ENCODE data around the gene USP6NL. TPM values are rescaled to one million over a fixed set of nuclear protein-coding genes. Genes with fewer than 3 reads are reported as not detected.
"Not testable (repeated sequence)": the region's sequence is repeated elsewhere in the genome, so short reads cannot be mapped to it uniquely, and the experiment has no call there.

USP6NL gene
- total RNA-seq, 1 experiment from 2014 or later, result 63.9 TPM

GRCh38 chr10:11437391-11438142 lies 173.9 kb downstream of the USP6NL start:
- no peak overlapping the region for H3K9ac ChIP-seq (ENCODE audit: low read length)
- peaks cover 40% of the 10 kb centered on the region for H3K4me1 ChIP-seq (ENCODE audit: low read length)
- H3K27me3 ChIP-seq (ENCODE audit: low read length), result no peaks in the 10 kb centered on the region
- H3K9me2 ChIP-seq (replicated peaks; ENCODE audit: insufficient read depth, low read length), result no peaks in the 10 kb centered on the region
- no peaks in the 10 kb centered on the region for H3K79me2 ChIP-seq (ENCODE audit: low read length)
- H3K4me3 ChIP-seq (ENCODE audit: low read length), result no peak overlapping the region
- H3K27ac ChIP-seq (ENCODE audit: low read length), result no peak overlapping the region
- no peaks in the 10 kb centered on the region for H3K9me3 ChIP-seq (ENCODE audit: low read length)
- H4K20me1 ChIP-seq (ENCODE audit: insufficient read depth, low read depth, low read length), result no peaks in the 10 kb centered on the region
- H2AFZ ChIP-seq (ENCODE audit: low read length), result no peak overlapping the region
- DNase-seq, result no peak
- H3K36me3 ChIP-seq (ENCODE audit: insufficient read depth, low read length), result no peaks in the 10 kb centered on the region
- no peak overlapping the region for H3K4me2 ChIP-seq (ENCODE audit: low read depth, low read length, poor library complexity, severe bottlenecking)

DNA sequence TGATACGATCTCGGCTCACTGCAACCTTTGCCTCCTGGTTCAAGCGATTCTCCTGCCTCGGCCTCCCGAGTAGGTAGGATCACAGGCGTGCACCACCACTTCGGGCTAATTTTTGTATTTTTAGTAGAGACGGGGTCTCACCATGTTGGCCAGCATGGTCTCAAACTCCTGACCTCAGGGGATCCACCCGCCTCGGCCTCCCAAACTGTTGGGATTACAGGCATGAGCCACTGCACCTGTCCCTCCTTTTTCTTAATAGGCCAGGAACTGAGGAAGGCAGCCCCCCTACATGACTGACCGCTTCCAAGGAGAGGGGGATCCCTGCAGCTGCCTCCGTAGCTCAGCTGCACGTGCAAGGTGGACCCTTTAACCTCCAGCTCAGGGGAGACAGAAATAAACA lies 175.0 kb downstream of the USP6NL start:
- not testable (repeated sequence) for H3K4me2 ChIP-seq (ENCODE audit: low read depth, low read length, poor library complexity, severe bottlenecking); H3K27me3 ChIP-seq (ENCODE audit: low read length)

GRCh38 chr10:11435581-11435981 lies 175.9 kb downstream of the USP6NL start:
- Histone ChIP-seq H3K36me3 (ENCODE audit: insufficient read depth, low read length) (no peaks in the 10 kb centered on the region), H2AFZ (ENCODE audit: low read length) (no peak overlapping the region), H3K27me3 (ENCODE audit: low read length) (no peaks in the 10 kb centered on the region), H4K20me1 (ENCODE audit: insufficient read depth, low read depth, low read length) (no peaks in the 10 kb centered on the region), H3K4me2 (ENCODE audit: low read depth, low read length, poor library complexity, severe bottlenecking) (peak overlapping the region; percentile 4), H3K27ac (ENCODE audit: low read length) (no peak overlapping the region), H3K9ac (ENCODE audit: low read length) (no peak overlapping the region), H3K9me2 (replicated peaks; ENCODE audit: insufficient read depth, low read length) (no peaks in the 10 kb centered on the region), H3K4me1 (ENCODE audit: low read length) (peaks cover 42% of the 10 kb centered on the region), H3K79me2 (ENCODE audit: low read length) (no peaks in the 10 kb centered on the region), H3K4me3 (ENCODE audit: low read length) (no peak overlapping the region), H3K9me3 (ENCODE audit: low read length) (no peaks in the 10 kb centered on the region)
- no peak for DNase-seq

More for the DNA sequence above, 175.0 kb downstream of the USP6NL start:
- H3K36me3 ChIP-seq (ENCODE audit: insufficient read depth, low read length); H3K27ac ChIP-seq (ENCODE audit: low read length); H4K20me1 ChIP-seq (ENCODE audit: insufficient read depth, low read depth, low read length); DNase-seq; H3K9me2 ChIP-seq (replicated peaks; ENCODE audit: insufficient read depth, low read length); H2AFZ ChIP-seq (ENCODE audit: low read length); H3K4me3 ChIP-seq (ENCODE audit: low read length); H3K79me2 ChIP-seq (ENCODE audit: low read length); H3K9me3 ChIP-seq (ENCODE audit: low read length); H3K9ac ChIP-seq (ENCODE audit: low read length): not testable (repeated sequence)
- H3K4me1 ChIP-seq (ENCODE audit: low read length), result peaks cover 40% of the 10 kb centered on the region

DNA sequence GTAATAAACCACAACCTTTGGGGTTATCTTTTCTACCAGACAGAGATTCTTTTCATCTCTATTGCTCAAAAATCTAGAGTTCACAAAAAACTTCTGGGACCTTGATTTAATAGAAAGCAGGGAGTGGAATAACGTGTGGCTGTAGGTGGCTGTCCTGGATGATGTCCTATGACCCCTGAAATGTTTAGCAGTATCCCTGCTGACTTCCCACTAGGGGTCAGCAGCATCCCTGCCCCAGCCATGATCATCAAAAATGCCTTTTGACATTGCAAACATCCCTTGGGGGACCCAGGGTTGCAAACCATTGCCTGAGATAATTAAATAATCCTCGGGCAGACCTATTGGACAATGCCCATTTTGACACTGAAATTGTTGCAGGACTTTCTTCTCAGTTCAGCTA lies 177.1 kb downstream of the USP6NL start:
- Histone ChIP-seq H3K79me2 (ENCODE audit: low read length) (no peaks in the 10 kb centered on the region), H3K27ac (ENCODE audit: low read length) (no peak overlapping the region), H3K9me3 (ENCODE audit: low read length) (no peaks in the 10 kb centered on the region), H3K4me2 (ENCODE audit: low read depth, low read length, poor library complexity, severe bottlenecking) (peak overlapping the region; percentile 26), H3K36me3 (ENCODE audit: insufficient read depth, low read length) (no peaks in the 10 kb centered on the region), H2AFZ (ENCODE audit: low read length) (no peak overlapping the region), H3K27me3 (ENCODE audit: low read length) (no peaks in the 10 kb centered on the region), H3K9me2 (replicated peaks; ENCODE audit: insufficient read depth, low read length) (no peaks in the 10 kb centered on the region), H4K20me1 (ENCODE audit: insufficient read depth, low read depth, low read length) (no peaks in the 10 kb centered on the region), H3K9ac (ENCODE audit: low read length) (no peak overlapping the region), H3K4me1 (ENCODE audit: low read length) (peaks cover 36% of the 10 kb centered on the region), H3K4me3 (ENCODE audit: low read length) (no peak overlapping the region)
- peak; percentile 86 for DNase-seq

DNA sequence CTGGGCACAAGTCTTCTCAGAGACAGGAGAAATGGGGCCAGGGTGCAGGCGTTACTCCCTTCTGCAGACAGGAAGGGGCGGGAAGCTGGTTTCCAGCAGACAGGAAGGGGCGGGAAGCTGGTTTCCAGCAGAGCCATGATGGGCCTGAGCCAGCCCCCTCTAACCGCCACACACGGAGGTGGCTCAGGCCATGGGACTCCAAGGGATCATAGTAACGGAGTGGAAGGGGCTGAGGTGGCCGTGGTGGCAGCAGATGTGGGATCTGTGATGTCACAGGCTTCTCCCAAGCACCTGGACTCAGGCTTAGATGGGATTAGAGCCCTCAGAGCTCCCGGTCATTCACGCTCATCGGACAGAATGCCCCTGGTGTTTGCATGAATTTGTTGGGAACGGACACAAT lies 177.8 kb downstream of the USP6NL start:
- Histone ChIP-seq H3K9me3 (ENCODE audit: low read length) (no peaks in the 10 kb centered on the region), H2AFZ (ENCODE audit: low read length) (no peak overlapping the region), H3K4me1 (ENCODE audit: low read length) (peaks cover 36% of the 10 kb centered on the region), H3K79me2 (ENCODE audit: low read length) (no peaks in the 10 kb centered on the region), H3K9me2 (replicated peaks; ENCODE audit: insufficient read depth, low read length) (no peaks in the 10 kb centered on the region), H3K9ac (ENCODE audit: low read length) (no peak overlapping the region), H4K20me1 (ENCODE audit: insufficient read depth, low read depth, low read length) (no peaks in the 10 kb centered on the region), H3K27ac (ENCODE audit: low read length) (no peak overlapping the region), H3K4me3 (ENCODE audit: low read length) (no peak overlapping the region), H3K4me2 (ENCODE audit: low read depth, low read length, poor library complexity, severe bottlenecking) (no peak overlapping the region), H3K36me3 (ENCODE audit: insufficient read depth, low read length) (no peaks in the 10 kb centered on the region), H3K27me3 (ENCODE audit: low read length) (no peaks in the 10 kb centered on the region)
- no peak for DNase-seq

DNA sequence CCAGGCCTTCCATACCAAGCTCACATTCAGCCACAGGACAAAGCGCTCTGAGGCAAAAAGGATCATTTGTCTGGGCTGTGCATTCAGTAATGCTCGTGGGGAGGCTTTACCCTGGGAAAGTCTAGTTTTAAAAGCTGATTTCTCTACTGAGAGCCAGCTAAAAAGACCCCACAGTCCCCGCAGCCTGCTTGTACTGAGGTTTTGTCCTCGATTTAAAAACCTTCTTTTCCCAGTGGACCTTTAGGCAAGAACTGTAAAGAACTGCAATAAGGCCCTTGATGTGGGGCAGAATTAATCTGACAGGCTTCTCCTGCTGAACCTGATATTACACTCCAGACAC lies 180.3 kb downstream of the USP6NL start:
- peak overlapping the region; percentile 11 for H3K4me2 ChIP-seq (ENCODE audit: low read depth, low read length, poor library complexity, severe bottlenecking)
- no peaks in the 10 kb centered on the region for H4K20me1 ChIP-seq (ENCODE audit: insufficient read depth, low read depth, low read length)
- no peaks in the 10 kb centered on the region for H3K79me2 ChIP-seq (ENCODE audit: low read length)
- H3K9me3 ChIP-seq (ENCODE audit: low read length), result no peaks in the 10 kb centered on the region
- H3K9ac ChIP-seq (ENCODE audit: low read length), result no peak overlapping the region
- H3K4me1 ChIP-seq (ENCODE audit: low read length), result peaks cover 36% of the 10 kb centered on the region
- no peaks in the 10 kb centered on the region for H3K9me2 ChIP-seq (replicated peaks; ENCODE audit: insufficient read depth, low read length)
- no peak overlapping the region for H3K27ac ChIP-seq (ENCODE audit: low read length)
- no peak for DNase-seq
- no peaks in the 10 kb centered on the region for H3K36me3 ChIP-seq (ENCODE audit: insufficient read depth, low read length)
- H3K27me3 ChIP-seq (ENCODE audit: low read length), result no peaks in the 10 kb centered on the region
- H2AFZ ChIP-seq (ENCODE audit: low read length), result no peak overlapping the region
- H3K4me3 ChIP-seq (ENCODE audit: low read length), result no peak overlapping the region

DNA sequence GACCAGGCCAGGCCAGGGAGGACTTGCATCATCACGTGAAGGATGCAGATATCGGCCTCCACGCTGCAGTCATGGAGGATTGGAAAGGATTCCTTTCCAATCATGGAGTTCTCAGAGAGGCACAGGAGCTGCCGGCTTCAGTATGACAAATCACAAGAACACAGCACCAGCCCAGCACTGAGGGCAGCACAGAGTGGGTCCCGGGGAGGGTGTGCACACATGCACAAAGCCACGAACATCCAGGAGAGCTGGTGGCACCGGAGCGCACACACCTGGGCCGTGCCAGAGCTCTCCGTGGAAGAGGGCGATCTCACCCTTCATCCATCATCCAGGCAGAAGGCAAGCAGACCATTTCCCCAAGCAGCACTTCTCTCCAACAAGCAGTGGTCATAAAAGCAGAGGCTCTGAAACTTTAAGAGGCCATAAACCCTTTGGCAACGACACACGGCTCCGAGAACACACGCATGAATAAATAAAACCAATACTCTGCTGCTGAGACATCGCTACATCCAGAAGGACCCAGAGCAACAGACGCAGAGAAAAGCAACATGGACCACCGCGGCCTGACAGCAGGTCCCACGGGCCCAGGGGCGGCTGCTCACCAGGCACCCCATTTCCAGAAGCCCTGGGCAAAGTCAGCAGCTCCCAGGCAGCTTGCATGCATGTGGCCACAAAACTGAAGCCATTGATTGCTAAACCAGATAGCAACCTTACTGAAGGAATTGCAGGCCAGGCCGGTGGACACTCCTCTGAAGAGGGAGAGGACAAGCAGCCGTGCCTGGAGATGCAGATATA lies 180.8 kb downstream of the USP6NL start:
- Histone ChIP-seq H3K9ac (ENCODE audit: low read length) (no peak overlapping the region), H3K4me3 (ENCODE audit: low read length) (no peak overlapping the region), H3K79me2 (ENCODE audit: low read length) (no peaks in the 10 kb centered on the region), H3K9me2 (replicated peaks; ENCODE audit: insufficient read depth, low read length) (no peaks in the 10 kb centered on the region), H3K4me2 (ENCODE audit: low read depth, low read length, poor library complexity, severe bottlenecking) (no peak overlapping the region), H3K4me1 (ENCODE audit: low read length) (peaks cover 30% of the 10 kb centered on the region), H3K9me3 (ENCODE audit: low read length) (no peaks in the 10 kb centered on the region), H3K27ac (ENCODE audit: low read length) (no peak overlapping the region), H4K20me1 (ENCODE audit: insufficient read depth, low read depth, low read length) (no peaks in the 10 kb centered on the region), H2AFZ (ENCODE audit: low read length) (no peak overlapping the region), H3K36me3 (ENCODE audit: insufficient read depth, low read length) (no peaks in the 10 kb centered on the region), H3K27me3 (ENCODE audit: low read length) (no peaks in the 10 kb centered on the region)
- DNase-seq, result no peak

GRCh38 chr10:11429439-11430052 lies 181.9 kb downstream of the USP6NL start:
- H3K27me3 ChIP-seq (ENCODE audit: low read length), result no peaks in the 10 kb centered on the region
- H3K4me1 ChIP-seq (ENCODE audit: low read length), result peaks cover 27% of the 10 kb centered on the region
- no peaks in the 10 kb centered on the region for H4K20me1 ChIP-seq (ENCODE audit: insufficient read depth, low read depth, low read length)
- DNase-seq, result no peak
- H3K9ac ChIP-seq (ENCODE audit: low read length), result no peak overlapping the region
- H3K4me2 ChIP-seq (ENCODE audit: low read depth, low read length, poor library complexity, severe bottlenecking), result no peak overlapping the region
- H2AFZ ChIP-seq (ENCODE audit: low read length), result no peak overlapping the region
- no peaks in the 10 kb centered on the region for H3K9me3 ChIP-seq (ENCODE audit: low read length)
- no peaks in the 10 kb centered on the region for H3K9me2 ChIP-seq (replicated peaks; ENCODE audit: insufficient read depth, low read length)
- no peaks in the 10 kb centered on the region for H3K79me2 ChIP-seq (ENCODE audit: low read length)
- H3K4me3 ChIP-seq (ENCODE audit: low read length), result no peak overlapping the region
- H3K27ac ChIP-seq (ENCODE audit: low read length), result no peak overlapping the region
- no peaks in the 10 kb centered on the region for H3K36me3 ChIP-seq (ENCODE audit: insufficient read depth, low read length)

Data from Karpas-422 (cell line).